Lung microvascular endothelial cell (primary cell): ENCODE data around the gene PSAP. TPM values are rescaled to one million over a fixed set of nuclear protein-coding genes. Genes with fewer than 3 reads are reported as not detected.
A peak's percentile ranks its signal among the peaks of the same experiment; 100 is the strongest.

Experiments used
- DNase-seq, 2 donors: peaks; one replicate each; pipeline versions ENCODE4 v3.0.0 to v3.0.0-alpha.2; 2010; ENCODE audit warnings: low read depth in 2 of 2
- total RNA-seq: library from RNA; depleted of rRNA; stranded (reverse); fragments of >200 nt; gene quantifications from 2 replicates; pipeline ENCODE4 v1.2.1, GENCODE V29; 2014

PSAP gene
- total RNA-seq, 1 donor from 2014 or later, result 688 TPM

DNA sequence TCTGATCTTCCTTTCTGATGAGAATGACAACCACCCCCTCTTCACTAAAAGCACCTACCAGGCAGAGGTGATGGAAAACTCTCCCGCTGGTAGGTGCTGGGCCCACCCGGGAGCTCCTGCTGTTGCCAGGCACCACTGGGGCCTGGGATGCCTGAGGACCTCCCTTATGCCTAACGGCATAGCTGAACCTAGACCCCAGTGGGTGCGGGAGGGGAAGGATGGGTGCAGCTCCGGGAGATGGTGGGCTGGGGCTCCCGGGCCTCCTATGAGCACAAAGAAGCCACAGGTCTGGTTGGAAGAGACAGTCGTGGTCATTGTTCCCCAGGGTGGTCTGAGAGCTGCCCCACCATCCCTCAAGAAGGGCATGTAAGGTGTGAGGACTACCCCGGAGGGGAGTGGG, 62.1 kb downstream of the PSAP start:
- no peak for DNase-seq

- no peak for DNase-seq
Measured at GRCh38 chr10:71784679-71785272, 66.3 kb downstream of the PSAP start.

DNA sequence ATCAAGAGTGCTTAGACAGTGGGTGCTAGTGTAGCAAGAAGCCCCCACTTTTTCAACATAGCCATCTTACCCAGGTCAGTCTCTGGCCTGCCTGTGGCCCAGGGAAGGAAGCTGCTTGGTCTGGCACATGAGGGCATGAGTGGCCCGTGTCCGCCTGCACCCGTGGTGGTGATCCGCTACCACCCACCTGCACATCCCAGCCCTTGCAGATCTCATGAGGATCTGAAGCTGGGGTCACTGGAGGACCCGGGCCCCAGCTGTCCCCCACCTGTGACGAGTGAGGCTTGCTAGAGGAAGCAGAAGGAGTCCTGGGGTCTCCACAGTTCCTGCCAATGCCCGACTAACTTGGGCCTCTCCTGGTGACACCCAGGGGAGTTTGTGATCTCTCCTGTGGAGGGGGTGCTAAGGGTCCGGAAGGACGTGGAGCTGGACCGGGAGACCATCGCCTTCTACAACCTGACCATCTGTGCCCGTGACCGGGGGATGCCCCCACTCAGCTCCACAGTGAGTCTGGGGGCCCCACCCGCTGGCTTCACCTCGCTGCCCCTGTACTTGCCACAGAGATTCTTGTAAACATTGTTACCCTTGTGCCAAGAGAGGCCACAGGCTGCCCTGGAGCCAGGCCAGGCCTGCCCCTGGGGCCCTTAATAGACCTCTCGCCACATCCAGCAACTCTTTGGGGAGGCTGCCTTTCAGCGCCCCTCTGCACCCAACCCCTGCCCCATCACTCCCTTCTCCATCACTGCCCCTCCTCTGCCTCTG, 67.0 kb downstream of the PSAP start:
- no peak for DNase-seq

DNA sequence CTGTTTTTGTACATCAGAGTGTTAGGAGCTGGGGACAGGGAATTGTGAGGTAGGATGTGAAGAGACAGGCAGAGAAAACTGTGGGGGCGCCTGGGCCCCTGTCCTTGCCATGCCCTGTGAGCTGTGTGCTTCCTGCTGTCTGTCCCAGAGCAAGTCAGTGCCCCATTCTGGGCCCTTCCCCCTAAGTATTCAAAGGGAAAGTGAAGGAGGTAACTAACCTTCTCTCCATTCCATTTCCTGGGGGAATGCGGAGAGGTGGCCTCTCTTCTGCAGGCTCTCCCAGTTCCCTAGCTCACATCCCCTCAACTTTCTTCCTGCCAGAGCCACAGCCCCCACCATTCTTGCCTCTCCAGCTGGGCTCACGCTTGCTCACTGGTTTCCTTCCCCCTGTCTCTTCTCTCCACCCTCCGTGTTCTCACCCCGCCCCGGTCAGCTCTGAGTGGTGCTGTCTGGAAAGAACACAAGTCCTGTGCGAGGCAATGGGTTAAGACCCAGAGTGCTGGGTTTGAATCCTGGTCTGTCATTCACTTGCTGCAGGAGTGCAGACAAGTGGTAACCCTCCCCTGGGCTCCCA, 68.0 kb downstream of the PSAP start:
- DNase-seq, result peak in 1 of 2 donors; percentile 56

GRCh38 chr10:71782221-71782916, 68.7 kb downstream of the PSAP start:
- peak in 1 of 2 donors; percentile 47 for DNase-seq

- no peak for DNase-seq
Measured at GRCh38 chr10:71780719-71781118, 70.3 kb downstream of the PSAP start.

- DNase-seq, result no peak
Measured at GRCh38 chr10:71780156-71780555, 70.9 kb downstream of the PSAP start.

GRCh38 chr10:71779641-71780040, 71.4 kb downstream of the PSAP start:
- no peak for DNase-seq

- no peak for DNase-seq
Measured at GRCh38 chr10:71778071-71778825, 72.8 kb downstream of the PSAP start.

- no peak for DNase-seq
Measured at GRCh38 chr10:71777213-71777985, 73.7 kb downstream of the PSAP start.

DNA sequence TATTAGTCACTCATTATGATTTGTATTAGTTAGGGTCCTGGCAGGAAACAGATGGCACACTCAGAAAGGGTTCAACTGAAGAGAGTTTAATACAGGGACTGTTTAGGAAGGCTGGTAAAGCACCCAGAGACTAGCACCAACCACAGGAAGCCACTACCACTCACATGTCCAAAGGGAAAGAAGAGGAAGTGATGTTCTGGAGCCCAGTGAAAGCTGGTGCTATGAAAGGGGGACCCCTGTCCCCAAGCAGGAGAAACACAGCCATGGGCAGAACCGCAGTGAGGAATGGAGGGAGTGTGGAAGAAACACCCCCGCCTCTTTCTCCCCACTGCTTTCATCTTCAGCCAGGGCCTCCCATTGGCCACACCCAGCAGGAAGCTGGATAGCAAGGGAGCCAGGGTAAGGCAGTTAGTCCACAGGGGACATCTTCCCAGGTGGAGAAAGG, 74.5 kb downstream of the PSAP start:
- no peak for DNase-seq

DNA sequence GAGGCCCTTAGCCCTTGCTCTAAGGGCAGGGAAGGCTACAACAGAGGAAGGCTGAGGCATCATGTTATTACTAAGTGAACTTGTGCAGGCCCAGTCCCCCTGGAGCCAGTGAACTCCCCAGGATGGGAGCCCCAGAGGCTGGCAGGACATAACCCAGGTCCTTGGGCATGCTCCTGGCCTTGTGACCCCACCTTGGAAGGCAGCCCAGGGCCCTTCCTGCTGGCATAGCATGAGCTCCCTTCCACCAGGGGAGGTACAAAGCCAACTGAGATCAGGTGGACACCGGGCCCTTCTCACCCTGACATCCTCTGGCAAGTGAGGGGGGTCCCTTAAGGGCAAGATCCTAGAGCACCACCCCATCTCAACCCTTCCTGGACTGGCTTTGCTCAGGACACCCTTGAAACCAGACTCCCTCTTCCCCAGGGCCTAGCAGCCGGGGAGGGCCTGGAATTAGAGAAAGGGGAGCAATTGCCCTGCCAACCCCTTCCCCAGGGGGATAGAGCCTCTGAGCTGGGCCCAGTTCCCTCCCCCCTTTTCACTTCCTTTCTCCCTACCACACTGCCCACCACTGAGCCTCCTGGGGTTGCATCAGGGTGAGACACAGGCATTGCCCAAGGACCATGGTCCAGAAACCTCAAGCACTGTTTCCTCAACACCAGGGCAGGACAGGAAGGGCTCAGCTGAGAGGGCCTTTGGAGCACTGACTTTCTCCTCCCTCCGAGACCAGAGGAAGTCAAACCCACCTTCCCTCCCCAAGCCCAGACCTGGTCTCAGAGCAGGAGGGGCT, 75.9 kb downstream of the PSAP start:
- no peak for DNase-seq

DNA sequence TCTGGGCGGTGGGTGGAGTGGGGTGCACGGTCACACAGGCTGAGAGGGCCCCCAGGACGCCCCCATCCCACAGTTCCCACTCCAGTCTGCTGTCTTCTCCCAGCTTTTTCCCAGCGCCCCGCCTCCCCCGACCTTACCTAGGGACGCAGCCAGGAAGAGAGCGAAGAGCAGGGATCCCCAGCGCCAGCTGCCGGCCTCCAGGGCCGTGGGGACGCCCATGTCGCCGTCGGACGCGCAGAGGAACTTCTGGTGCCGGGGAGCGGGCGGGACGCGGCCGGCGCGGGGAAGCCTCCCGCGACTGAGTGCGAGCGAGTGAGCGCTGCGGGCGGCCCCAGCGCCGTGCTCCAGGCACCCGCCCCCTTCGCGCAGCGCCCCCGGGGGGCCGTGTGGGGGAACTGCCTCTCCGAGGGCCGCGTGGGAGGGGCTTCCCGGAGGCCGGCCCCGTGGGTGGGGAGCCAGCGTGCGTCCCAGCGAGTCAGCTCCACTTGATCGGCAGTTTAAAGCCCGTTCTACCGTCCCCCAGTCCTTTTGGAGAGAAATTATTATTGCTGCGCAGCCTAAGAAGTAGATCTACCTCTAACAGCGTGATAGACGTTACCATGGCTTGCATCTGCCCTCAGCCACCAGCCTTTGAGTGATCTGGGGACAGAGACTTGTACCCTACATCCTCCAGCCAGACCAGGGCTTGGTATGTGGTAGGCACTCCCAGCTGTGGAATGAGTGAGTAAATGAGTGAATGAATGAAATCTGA, 77.7 kb downstream of the PSAP start, which contains the start of gene VSIR:
Gene VSIR, minus strand, starts transcription at position 300 of the 751 bp plus-strand sequence. Its CDS starts 81 bp downstream, at position 219.
- DNase-seq, result peak; percentile 81 to 90

DNA sequence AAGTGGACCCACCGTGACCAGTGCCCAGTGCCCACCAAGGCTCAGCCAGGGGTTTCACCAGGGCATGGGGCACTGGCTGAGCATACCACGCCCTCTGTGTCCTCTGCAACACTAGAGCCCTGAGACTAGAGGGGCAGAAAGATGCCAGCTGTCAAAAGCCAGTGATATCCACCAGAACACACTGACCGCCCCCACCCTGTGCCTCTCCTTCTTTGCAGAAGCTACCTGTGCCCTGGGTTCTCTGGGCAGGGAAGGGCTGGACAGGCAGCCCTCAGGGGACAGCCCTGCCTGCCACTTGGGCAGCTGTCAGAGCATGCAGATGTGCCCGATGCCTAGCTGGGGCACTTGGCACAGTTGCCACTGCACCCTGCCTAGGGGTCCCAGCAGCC, 78.2 kb downstream of the PSAP start:
- no peak for DNase-seq

GRCh38 chr10:71771821-71772617, 79.0 kb downstream of the PSAP start:
- DNase-seq, result peak; percentile 57 to 71

DNA sequence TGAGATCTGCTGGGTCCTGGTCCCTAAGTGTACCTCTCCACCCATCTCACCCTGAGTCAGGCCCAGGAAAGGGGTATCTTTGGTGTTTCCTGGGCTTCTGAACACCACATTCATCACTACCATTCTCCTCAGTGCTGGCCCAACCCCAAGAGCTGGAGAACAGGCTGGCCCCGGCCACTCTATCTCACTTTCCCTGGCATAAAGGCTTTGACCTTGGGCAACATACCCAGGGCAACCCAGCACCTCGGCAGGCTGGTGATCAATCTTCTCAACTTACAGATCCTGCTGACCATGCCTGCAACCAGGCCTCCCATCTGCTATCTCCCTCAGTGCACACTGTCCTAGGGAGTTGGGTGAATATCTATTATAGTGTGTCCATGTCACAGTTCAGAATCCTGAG, 79.8 kb downstream of the PSAP start:
- DNase-seq, result no peak

DNA sequence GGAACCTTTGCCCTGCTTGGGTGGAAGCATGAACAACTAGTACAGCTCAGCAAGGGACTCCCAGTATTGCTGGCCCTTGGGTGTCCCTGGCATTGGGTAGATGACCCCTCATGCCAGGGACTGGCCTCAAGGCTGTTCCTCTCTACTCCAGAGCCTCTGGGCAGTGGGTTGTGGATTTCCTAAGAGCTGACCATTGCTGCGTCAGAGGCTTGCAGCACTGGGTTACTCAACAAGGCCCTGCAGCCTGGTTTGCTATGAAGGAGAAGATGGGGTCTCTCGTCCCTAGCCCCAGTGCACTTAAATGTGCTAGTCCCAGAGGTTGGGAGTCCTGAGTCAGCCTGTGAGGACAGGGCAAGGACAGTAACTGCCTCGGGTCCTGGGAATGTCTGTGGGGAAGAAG, 80.3 kb downstream of the PSAP start:
- no peak for DNase-seq

DNA sequence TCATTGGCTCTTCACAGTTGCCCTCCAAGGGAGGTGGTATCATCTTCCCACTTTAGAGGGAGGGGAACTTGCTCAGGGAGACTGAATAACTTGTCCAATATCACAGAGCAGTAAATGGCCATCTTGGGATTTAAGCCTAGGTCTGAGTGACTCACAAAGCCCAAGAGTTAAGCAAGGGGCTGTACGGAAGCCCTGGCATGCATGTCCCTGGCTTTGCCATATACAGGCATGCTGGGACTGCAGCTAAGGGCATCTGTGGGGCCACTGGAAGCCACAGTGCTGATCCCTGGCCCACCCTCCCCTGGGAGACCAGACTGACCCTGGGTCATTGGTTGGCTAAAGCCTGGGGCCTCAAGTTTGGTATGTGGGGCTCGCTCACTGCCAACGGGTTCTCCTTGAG, 80.8 kb downstream of the PSAP start:
- DNase-seq, result no peak
